Hepatocyte (in vitro differentiated cells): ENCODE data around the gene SLC34A2. TPM values are rescaled to one million over a fixed set of nuclear protein-coding genes. Genes with fewer than 3 reads are reported as not detected.

Source experiments
- DNase-seq: peaks from one replicate; pipeline ENCODE4 v3.0.0-alpha.2; 2016; ENCODE audit warnings: low spot score
- H2AFZ ChIP-seq: fragments of 200-600 bp; sonication (generic); 2 replicates; pipeline ENCODE4 v1.6.0; 2016; ENCODE audit warnings: antibody characterized with exemption, mild to moderate bottlenecking
- H3K27ac ChIP-seq: fragments of 200-600 bp; sonication (generic); 2 replicates; pipeline ENCODE4 v1.5.1; 2016; ENCODE audit warnings: mild to moderate bottlenecking
- H3K27me3 ChIP-seq: fragments of 200-600 bp; sonication (generic); 2 replicates; pipeline ENCODE4 v1.6.1; 2016
- H3K36me3 ChIP-seq: fragments of 200-600 bp; sonication (generic); replicated peaks from 2 replicates; pipeline ENCODE4 v1.5.1; 2016; ENCODE audit warnings: low read depth; ENCODE audit not compliant: insufficient read depth
- H3K4me1 ChIP-seq: fragments of 200-600 bp; sonication (generic); 2 replicates; pipeline ENCODE4 v1.5.1; 2016; ENCODE audit warnings: mild to moderate bottlenecking, moderate library complexity; ENCODE audit not compliant: insufficient read depth
- H3K4me2 ChIP-seq: fragments of 200-600 bp; sonication (generic); 2 replicates; pipeline ENCODE4 v1.6.0; 2016
- H3K4me3 ChIP-seq: fragments of 200-600 bp; sonication (generic); 2 replicates; pipeline ENCODE4 v1.5.1; 2016; ENCODE audit warnings: mild to moderate bottlenecking
- H3K79me2 ChIP-seq: fragments of 200-600 bp; sonication (generic); 2 replicates; pipeline ENCODE4 v1.6.0; 2017; ENCODE audit warnings: mild to moderate bottlenecking
- H3K9me2 ChIP-seq: fragments of 200-600 bp; sonication (generic); replicated peaks from 2 replicates; pipeline ENCODE4 v1.6.0; 2017; ENCODE audit warnings: mild to moderate bottlenecking; ENCODE audit not compliant: insufficient read depth
- H3K9me3 ChIP-seq: fragments of 200-600 bp; sonication (generic); 2 replicates; pipeline ENCODE4 v1.5.1; 2016; ENCODE audit warnings: low read depth, mild to moderate bottlenecking
- H4K20me1 ChIP-seq: fragments of 200-600 bp; sonication (generic); 2 replicates; pipeline ENCODE4 v1.6.0; 2016; ENCODE audit warnings: mild to moderate bottlenecking; ENCODE audit not compliant: insufficient read depth, poor library complexity, severe bottlenecking
- EZH2 ChIP-seq: fragments of 200-600 bp; sonication (generic); IDR thresholded peaks from 2 replicates; pipeline ENCODE4 v1.6.1; 2016; ENCODE audit warnings: antibody characterized with exemption, mild to moderate bottlenecking, borderline replicate concordance
- EZH2phosphoT487 ChIP-seq: fragments of 200-600 bp; sonication (generic); IDR thresholded peaks from one replicate; pipeline ENCODE4 v1.6.1; 2018; ENCODE audit warnings: antibody characterized with exemption, mild to moderate bottlenecking, low read depth, moderate library complexity; ENCODE audit not compliant: unreplicated experiment, severe bottlenecking
- WGBS: methylation state at CpG from one replicate; pipeline ENCODE4 v1.1.6; 2016; ENCODE audit warnings: low lambda C conversion rate; ENCODE audit errors: missing lambda C conversion rate; 5-methylcytosine and 5-hydroxymethylcytosine counted together
- polyA plus RNA-seq: library from polyadenylated mRNA; unstranded; fragments of >200 nt; fragmentation: Nextera tagmentation; extraction: Ambion mirVana; gene quantifications from 2 replicates; pipeline ENCODE4 v1.2.1, GENCODE V29; 2016
- total RNA-seq: library from RNA; depleted of rRNA; stranded (reverse); fragments of >200 nt; gene quantifications from 2 replicates; pipeline ENCODE4 v1.2.3, GENCODE V29; 2014
- TF ChIP-seq, protein P1 (sequence below): fragments of 200-600 bp; sonication (generic); IDR thresholded peaks from 2 replicates; pipeline ENCODE4 v1.5.1; 2016; ENCODE audit warnings: antibody characterized with exemption, mild to moderate bottlenecking; ENCODE audit not compliant: poor library complexity

SLC34A2 gene
- total and polyA plus RNA-seq, 2 experiments from 2014 or later = 11.1 to 21.2 TPM

DNA sequence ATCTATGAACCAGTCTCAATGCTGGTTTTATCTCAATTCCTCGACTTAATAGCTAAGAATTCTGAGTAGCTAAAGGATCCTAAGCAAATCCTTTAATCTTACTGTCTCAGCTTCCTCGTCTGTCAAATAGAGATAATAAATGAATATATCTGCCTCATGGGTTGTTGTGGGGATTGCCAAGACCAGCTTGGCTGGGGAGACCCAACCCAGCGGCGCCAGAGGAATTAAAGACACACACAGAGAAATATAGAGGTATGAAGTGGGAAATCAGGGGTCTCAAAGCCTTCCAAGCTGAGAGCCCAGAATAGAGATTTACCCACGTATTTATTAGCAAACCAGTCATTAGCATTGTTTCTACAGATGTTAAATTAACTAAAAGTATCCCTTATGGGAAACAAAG is 41.9 kb downstream of the SLC34A2 start:
- Histone ChIP-seq H3K27me3 (no peaks in the 10 kb centered on the region), H3K9me3 (no peaks in the 10 kb centered on the region), H3K4me1 (no peaks in the 10 kb centered on the region), H3K27ac (no peak overlapping the region), H3K36me3 (no peaks in the 10 kb centered on the region), H3K79me2 (no peaks in the 10 kb centered on the region), H3K4me2 (no peak overlapping the region), H3K4me3 (no peak overlapping the region), H4K20me1 (no peaks in the 10 kb centered on the region), H3K9me2 (no peaks in the 10 kb centered on the region), H2AFZ (no peak overlapping the region)
- DNase-seq = no peak
- TF ChIP-seq EZH2 (no peak), EZH2phosphoT487 (no peak)
- TF ChIP-seq, protein P1, sequence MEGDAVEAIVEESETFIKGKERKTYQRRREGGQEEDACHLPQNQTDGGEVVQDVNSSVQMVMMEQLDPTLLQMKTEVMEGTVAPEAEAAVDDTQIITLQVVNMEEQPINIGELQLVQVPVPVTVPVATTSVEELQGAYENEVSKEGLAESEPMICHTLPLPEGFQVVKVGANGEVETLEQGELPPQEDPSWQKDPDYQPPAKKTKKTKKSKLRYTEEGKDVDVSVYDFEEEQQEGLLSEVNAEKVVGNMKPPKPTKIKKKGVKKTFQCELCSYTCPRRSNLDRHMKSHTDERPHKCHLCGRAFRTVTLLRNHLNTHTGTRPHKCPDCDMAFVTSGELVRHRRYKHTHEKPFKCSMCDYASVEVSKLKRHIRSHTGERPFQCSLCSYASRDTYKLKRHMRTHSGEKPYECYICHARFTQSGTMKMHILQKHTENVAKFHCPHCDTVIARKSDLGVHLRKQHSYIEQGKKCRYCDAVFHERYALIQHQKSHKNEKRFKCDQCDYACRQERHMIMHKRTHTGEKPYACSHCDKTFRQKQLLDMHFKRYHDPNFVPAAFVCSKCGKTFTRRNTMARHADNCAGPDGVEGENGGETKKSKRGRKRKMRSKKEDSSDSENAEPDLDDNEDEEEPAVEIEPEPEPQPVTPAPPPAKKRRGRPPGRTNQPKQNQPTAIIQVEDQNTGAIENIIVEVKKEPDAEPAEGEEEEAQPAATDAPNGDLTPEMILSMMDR = no peak
- 61% methylated on average over 5 of the region's 5 CpGs for WGBS

GRCh38 chr4:25700661-25701060 is 45.0 kb downstream of the SLC34A2 start:
- Histone ChIP-seq H3K36me3 (no peaks in the 10 kb centered on the region), H4K20me1 (no peaks in the 10 kb centered on the region), H3K4me2 (no peak overlapping the region), H2AFZ (no peak overlapping the region), H3K27ac (no peak overlapping the region), H3K9me2 (no peaks in the 10 kb centered on the region), H3K27me3 (no peaks in the 10 kb centered on the region), H3K9me3 (no peaks in the 10 kb centered on the region), H3K4me3 (no peak overlapping the region), H3K4me1 (no peaks in the 10 kb centered on the region), H3K79me2 (no peaks in the 10 kb centered on the region)
- TF ChIP-seq, protein P1 = no peak
- TF ChIP-seq EZH2 (no peak), EZH2phosphoT487 (no peak)
- DNase-seq = no peak
- WGBS = 95% methylated on average over 4 of the region's 4 CpGs

DNA sequence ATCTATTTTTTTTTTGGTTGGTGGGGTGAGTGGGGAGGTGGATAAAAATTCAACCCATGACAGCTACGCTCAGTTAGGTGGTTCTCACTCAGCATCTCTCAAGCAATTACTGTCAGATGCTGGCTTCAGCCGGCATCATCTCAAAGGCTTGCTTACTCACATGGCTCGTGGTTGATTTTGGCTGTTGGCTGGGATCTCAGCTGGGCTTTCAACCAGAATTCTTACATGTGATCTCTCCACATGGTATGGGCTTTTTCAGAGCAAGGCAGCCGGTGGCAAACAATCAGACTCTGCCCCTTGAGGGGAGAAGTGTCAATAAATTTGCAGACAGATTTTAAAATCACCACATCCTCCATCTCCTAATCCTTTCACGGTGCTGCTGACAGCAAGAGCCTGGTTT is 47.2 kb downstream of the SLC34A2 start:
- Histone ChIP-seq H3K4me1 (no peaks in the 10 kb centered on the region), H3K79me2 (no peaks in the 10 kb centered on the region), H3K27me3 (no peaks in the 10 kb centered on the region), H3K36me3 (no peaks in the 10 kb centered on the region), H3K4me3 (no peak overlapping the region), H3K9me2 (no peaks in the 10 kb centered on the region), H2AFZ (no peak overlapping the region), H3K9me3 (no peaks in the 10 kb centered on the region), H4K20me1 (no peaks in the 10 kb centered on the region), H3K4me2 (no peak overlapping the region), H3K27ac (no peak overlapping the region)
- TF ChIP-seq, protein P1 = no peak
- TF ChIP-seq EZH2 (no peak), EZH2phosphoT487 (no peak)
- DNase-seq = no peak
- 65% methylated on average over 5 of the region's 5 CpGs for WGBS
